GM19240 (cell line): ENCODE data around the gene PTPA.
"Not testable (repeated sequence)": the region's sequence is repeated elsewhere in the genome, so short reads cannot be mapped to it uniquely, and the experiment has no call there.

Experiments used
- DNase-seq: peaks from one replicate; pipeline ENCODE4 v3.0.0; 2011; ENCODE audit warnings: low spot score; ENCODE audit not compliant: insufficient read length

The PTPA gene

DNA sequence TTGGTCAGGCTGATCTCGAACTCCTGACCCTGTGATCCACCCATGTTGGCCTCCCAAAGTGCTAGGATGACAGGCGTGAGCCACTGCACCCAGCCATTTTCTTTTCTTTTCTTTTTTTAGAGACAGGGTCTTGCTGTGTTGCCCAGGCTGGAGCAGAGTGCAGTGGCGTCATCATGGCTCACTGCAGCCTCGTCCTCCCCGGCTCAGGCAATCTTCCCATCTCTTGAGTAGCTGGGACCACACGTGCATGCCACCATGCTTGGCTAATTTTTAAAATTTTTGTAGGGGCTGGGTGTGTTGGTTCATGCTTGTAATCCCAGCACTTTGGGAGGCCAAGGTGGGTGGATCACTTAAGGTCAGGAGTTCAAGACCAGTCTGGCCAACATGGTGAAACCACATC is 85.8 kb downstream of the PTPA start:
- DNase-seq: not testable (repeated sequence)

DNA sequence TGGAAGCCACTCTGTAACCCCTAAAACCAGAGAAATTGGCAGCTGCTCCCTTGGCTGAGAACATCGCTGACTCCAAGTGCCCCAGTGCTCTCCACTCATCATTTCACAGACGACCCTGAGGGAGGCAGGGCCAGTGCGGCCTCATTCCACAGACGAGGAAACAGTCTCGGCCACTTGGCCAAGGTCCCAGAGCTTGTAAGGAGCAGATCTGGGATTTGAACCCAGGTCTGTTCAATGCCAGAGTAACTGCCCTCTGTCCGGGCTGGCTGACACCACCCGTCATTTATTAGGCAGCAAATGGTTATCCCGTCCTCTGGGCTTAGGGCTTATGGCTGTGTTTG is 86.7 kb downstream of the PTPA start:
- DNase-seq: no peak
